ENCODE results near the gene MPPED2.

MPPED2 gene

DNA sequence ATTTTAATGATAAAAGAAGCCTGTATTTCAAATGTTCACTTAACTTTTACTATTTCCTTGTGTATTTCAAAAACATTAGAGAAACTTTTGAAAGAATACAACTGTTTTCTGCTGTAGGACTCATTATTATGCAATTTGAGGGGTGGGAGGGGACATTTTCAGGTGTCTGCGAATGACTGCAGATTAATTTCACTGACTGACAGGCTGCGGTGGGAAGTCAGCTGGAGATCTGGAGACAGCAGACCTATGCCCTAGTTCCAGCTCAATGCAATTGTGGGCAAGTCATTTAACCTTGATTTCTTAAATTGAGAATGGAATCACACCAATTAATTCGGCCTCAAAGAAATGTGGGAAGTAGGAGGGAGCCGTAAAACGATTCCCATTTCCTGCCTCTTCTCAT, 134.5 kb downstream of the MPPED2 start:
- DNase-seq (ENCODE audit: low read depth) = no peak

DNA sequence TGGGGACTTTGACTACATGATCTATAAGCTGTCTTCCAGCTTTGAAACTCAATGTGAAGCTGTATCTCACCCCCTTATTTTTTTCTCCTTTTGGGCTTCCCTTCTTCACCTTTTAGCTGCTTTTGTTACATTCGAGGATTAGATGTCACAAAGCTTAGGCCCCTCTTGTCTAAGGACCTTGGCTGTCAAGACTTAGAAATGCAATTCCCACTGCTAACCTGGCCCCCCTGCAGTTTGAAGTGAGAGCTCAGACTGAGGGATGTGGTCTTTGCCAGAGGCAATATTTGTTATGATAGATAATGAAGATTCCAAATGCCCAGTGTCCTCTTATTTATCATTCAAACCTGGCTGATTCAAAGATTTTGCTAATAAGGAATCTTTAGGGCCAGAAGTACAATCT, 135.0 kb downstream of the MPPED2 start:
- no peak for DNase-seq (ENCODE audit: low read depth)

DNA sequence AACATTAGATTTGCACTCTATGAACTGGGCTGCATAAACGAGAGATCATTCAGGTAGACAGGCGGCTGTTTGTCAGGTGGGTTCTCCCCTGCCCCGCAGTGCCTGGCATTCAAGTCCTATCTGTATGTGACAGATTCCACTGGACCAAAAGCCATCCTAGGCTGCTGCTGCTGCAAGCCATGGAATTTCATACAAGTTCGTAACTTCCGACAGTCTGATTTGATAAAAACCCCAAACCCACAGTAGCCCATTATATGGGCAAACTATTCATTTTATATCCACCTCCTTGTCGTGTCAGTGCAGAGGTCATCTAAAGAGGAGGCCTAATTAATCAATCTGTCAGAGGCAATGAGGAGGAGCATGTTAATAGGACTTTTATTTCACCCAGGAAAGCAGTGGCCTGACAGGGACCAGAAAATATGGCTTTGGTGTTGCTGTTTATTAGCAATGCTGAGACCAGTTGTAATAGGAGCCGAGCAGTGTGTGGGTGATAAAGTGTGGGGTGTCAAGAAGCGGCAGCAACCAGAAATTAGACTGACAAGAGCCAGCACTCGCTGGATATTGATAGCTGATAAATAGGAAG, 139.0 kb downstream of the MPPED2 start:
- DNase-seq (ENCODE audit: low read depth) = no peak

DNA sequence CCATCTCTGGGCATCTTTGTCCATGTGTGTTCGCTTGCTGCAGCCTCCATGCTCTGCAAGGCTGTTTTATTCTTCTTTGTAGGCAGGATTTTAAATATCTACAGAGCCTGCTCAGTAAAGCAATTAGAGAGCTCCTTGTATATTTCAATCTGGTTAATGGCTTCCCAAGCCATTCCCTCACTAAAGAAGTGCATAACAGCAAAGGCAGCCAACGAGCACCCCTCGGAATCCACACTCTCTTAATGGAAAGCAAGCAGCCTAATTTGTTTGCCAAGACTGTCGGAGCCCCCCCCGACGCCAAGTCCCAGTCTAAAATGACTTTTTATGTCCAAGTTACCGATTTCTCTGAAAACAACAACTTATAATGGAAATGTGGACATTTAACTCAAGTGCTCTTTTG, 139.6 kb downstream of the MPPED2 start:
- no peak for DNase-seq (ENCODE audit: low read depth)

DNA sequence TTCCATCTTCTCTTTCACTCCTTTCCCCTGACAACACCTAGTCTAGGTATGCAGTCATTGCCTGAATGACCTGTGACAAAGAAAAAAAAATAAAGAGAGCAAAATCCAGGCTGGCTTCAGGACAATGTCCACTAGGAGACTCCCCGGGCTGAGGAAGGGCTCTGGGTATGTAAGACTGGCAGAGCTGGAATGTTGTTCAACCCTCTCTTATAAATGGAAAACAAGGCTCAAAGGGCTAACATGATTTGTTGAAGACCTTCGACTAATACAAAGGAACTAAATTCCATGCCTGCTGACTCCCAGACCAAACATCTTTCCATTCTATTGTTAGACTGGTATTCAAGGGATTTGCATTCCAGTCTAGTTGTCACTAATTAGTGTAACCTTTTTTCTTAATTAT, 141.1 kb downstream of the MPPED2 start:
- no peak for DNase-seq (ENCODE audit: low read depth)

DNA sequence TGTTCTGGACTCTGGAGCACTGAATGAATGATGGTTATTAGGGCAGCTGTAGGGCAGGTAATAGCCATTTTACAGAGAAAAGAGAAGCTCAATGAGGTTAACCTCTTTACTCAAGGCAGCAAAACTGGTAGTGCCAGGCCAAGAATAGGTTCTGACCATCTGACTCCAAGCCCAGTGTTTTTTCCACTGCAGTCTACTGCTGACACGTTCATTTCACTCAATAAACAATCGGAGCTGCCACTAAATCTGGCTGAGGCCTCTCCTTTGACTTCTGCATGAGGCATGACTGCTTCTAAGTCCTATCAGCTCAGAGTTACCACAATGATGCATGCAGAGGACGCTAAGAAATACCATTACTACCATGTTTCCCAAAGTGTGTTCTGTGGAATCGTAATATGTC, 145.6 kb downstream of the MPPED2 start:
- DNase-seq (ENCODE audit: low read depth) = no peak

DNA sequence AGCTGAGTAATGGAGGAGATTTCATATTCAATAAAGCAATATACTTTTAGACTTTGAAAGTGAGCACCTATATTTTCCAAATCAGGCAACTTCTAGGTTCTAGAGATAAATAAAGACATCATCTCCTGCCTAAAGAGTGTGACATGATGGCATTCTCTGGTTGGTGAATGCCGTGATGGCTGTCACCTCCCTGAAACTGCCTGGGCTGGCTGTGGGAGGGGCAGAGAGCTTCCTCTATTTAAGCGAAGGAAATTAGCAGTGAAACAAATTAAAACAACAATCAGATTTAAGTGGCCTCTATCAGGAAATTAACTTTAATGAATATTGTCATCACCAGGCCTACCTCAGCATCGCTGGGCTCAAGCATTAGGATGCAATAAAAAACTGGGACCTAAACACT, 149.4 kb downstream of the MPPED2 start:
- no peak for DNase-seq (ENCODE audit: low read depth)

DNA sequence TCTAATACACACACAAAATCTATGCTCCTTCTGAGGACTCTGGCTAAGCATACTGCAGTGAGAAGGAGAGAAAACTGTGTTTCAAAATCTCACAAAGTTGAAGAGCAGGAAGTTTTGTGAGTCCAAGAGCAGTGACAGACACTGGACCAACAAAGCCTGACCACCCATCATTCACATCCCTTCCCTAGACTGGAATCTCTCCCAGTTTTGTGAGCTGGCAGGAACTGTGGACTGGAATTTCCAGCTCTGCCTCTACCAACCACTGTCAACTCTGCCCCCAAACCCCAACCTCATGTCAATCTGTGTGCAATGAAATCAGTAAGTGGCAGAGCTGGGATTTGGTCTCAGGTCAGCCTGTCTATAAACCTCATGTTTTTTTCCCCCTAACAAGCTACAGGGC, 150.7 kb downstream of the MPPED2 start:
- DNase-seq (ENCODE audit: low read depth) = no peak

DNA sequence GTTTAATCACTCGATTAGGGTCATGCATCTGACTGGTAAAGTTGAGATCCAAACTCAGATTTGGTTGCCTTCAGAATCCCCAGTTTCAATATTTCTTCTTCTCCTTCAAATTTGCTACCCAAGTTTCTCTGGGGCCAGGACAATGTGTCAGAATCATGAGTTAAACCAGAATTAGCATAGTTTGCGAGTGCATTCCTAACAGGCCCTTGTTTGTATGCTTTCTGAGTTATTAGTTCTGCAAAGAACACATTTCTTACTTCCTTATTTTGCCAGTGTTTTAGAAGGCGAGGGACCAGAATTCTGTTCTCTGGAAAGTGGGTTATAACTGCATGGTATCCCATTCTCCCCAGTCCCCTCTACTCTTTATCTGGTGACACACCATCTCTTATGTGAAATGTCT, 151.3 kb downstream of the MPPED2 start:
- no peak for DNase-seq (ENCODE audit: low read depth)

DNA sequence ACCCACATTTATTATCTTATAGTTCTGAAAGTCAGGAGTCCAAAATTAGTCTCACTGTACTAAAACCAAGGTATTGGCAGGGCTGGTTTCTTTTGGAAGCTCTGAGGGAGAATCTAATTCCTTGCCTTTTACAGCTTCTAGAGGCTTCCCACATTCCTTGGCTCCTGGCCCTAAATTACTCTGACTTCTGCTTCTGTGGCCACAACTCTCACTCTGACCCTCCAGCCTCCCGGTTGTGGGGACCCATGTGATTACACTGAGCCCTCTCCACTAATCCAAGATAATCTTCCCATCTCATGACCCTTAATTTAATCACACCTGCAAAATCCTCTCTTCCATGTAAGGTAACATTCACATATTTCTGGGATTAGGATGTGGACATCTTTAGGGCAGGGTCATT, 152.3 kb downstream of the MPPED2 start:
- no peak for DNase-seq (ENCODE audit: low read depth)

DNA sequence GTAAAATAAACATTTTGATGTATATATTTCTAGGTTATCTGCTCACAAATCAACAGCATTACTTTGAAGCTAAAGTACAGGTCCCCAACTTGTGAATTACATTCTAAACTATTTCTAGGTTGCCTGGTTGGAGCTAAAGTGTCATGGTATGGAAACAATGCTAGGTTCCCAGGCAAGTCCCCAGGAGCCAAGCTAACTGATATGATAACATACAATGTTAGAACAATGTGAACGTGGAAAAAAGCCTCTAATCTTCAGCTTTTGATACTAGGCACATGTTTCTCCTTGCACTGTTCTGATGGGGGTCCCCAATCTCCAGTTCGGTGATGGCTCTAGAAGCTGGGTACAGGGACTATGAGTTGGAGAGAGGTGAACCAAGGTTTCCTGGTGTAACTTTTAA, 153.4 kb downstream of the MPPED2 start:
- no peak for DNase-seq (ENCODE audit: low read depth)

DNA sequence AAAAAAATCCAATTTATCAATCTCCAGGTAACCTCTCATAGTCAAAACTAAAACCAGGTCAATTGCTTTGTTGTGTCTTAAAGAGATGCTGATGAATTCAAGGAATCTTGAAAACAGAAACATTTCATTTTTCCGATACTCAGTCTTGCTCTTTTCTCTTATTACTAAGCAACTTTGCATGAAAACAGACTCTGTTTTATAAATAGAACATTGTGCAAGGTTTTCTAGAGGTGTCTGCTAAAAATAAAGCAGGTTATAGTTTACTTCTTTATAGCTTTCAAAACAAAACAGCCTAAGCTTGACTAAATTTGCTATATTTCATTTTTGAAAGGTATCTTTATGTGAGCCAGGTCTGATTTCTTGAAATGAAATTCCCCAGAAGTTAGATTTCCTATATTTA, 154.0 kb downstream of the MPPED2 start:
- no peak for DNase-seq (ENCODE audit: low read depth)

DNA sequence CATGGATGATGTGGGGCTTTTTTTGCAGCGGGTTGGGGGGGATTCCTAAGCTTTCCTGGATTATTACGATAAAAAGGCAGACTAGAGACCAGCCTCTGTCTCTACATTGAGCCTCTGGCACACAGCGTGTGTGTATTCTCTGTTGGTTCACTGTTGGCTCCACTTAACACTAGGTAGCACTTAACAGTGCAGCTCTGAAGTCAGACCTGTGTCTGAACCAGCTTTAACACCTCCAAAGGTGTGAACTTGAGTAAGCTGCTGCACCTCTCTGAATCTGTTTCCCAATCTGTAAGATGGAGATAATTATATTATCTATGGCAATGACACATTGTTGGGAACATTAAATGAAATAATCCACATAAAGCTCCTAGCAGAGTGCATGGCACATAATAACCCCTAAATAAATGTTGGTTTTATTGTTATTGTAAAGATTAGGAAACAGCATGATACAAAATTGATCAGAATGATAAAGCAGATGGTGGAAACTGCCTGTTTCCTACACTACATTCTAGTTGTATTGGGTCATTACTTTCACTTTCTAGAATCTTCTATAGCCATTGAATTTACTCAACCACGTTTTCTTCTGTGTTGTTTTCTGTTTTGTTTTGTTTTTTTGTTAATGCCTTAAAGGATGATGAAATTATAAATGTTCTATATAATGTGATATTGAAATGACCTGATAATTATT, 154.9 kb downstream of the MPPED2 start:
- no peak for DNase-seq (ENCODE audit: low read depth)

DNA sequence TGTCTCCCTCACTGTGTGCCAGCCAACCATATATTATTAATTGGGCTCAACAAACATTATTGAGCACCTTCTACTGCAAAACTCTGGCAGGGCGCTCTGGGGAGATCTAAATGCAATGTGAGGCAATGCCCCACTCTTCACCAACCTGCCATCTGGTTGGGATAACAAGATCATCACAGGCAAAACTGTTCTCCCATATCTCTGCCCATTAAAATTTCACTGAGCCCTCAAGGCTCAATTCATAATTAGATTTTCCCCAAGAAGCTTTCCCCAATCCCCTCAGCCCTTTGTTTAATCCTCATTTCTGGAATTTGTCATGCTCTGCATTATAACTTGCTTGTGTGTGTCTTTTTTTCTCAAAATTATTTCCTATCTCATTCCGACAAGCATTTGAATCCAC, 156.6 kb downstream of the MPPED2 start:
- no peak for DNase-seq (ENCODE audit: low read depth)

DNA sequence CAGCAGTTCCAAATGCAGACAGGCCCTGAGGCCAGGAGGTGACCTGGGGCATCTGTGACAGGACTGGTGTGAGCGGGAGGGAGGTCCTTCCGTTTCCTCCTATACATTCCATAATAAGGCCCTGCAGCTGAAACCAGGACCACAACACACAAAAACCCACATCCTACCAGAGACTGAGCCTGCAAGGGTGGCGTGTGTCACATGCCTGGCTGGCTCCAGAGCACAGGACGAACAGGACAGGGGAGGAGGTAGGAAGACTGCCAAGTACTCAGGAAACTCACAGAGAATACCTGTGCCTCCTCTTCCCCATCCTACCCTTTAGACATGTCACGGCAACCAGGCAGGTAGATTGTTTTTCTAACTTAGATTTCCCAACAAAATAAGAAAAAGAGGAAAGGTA, 159.4 kb downstream of the MPPED2 start:
- no peak for DNase-seq (ENCODE audit: low read depth)

DNA sequence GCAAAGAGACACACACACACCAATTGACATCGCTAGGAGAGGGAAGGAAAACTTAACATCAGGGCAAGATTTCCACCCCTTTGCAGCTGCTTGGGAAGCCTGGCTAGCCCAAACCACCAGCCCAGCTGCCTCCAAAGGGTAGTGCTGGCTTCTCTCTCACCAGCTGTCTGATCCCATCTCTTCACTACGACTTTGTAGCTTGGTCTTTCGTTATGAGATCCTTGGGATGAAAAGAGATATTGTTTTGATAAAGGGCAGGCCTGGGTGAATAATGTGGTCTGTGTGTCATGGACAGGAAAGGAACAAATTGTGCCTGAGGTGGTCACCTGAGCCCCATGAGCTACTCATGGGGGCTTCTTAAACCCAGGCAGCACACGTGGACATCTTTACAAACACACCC, 161.3 kb downstream of the MPPED2 start:
- no peak for DNase-seq (ENCODE audit: low read depth)

DNA sequence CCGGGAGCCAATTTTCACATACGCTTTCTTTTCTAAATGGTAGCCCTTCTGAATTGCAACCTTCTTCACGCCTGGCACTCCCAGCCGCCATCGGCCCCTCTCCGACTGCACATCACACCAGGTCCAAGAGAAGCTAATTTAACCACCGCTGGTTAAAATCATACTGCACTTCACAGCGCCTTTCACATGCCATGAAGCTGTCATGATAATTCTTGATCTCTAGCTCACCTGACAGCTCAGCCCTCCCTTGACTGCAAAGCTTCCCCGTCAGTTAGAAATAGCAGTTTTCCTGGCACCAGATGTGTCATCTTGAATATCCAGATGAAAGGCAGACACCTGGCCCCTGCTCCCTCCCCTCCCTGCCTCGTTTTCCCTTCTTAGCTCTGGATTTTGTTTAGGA, 161.8 kb downstream of the MPPED2 start:
- no peak for DNase-seq (ENCODE audit: low read depth)

DNA sequence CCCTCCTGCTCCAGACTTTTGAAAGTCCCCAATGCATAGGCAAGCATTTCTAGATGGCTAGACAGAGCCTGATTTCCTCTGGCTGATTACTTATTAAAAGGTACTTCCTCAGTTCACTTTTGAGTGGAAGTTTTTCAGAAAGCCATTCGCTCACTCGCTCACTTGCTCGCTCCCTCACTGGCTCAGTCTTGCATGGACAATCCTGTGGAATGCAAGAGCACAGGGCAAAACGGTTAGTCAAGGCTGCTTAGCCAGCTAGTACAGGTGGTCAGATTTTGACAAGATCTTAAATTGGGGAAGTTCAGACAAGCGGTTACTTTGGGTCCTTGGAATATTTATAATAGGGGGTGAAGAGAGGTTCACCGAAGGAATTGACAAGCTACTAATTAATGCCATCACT, 162.3 kb downstream of the MPPED2 start:
- no peak for DNase-seq (ENCODE audit: low read depth)

DNA sequence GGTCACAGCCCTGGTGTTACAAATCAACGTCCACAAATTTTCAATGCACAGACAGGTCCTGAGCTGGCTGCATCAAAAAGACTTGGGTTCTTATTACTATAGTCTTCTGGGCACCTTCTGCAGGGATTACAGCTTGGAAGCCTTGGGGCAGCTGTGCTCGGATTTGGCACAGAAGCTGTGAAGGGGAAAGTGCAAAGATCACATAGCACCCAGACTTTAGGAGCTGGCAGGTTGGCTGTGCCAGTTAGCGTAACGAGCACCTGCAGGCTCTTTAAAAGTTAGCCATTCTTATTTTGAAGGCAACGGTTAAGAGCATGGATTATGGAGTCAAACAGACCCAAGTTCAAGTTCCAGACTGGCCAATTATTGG, 162.9 kb downstream of the MPPED2 start:
- no peak for DNase-seq (ENCODE audit: low read depth)

DNA sequence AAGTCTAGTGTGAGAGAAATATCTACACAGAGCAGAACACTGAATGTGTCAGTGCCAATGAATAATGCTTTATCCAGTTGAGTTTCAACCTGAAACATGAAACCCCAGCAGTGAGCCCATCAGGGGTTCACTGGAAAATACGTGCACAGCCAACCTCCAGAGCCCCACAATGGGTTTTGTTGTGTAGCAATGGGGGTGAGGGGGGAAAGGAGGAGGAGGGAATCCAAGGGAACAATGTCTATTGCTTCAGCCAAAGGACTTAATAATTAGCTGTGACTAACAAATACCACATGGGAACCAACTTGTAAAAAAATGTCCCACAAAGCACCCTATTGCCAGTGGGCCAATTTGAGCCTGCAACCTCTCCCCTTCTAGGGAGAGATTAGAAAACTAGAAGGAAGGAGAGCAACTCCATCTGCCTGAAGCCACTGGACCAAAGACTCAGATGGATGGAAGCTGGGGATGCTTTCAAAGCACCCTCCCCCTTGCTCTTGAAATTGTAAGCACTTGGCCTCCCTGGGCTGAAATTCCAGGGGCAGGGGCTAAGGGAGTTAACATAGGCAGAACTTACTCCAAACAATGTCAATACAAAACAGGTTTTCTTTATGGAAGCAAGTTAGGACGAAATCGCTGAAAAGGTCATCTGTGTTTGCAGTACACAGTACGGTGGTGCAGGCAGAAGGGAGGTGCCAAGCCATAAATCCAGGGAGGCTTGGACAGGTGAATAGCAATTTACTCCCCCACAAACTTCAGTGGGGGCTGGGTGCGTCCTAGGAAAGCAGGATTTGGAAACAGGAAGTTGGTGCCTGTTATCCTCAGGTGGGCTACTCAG, 163.5 kb downstream of the MPPED2 start:
- DNase-seq (ENCODE audit: low read depth) = no peak

DNA sequence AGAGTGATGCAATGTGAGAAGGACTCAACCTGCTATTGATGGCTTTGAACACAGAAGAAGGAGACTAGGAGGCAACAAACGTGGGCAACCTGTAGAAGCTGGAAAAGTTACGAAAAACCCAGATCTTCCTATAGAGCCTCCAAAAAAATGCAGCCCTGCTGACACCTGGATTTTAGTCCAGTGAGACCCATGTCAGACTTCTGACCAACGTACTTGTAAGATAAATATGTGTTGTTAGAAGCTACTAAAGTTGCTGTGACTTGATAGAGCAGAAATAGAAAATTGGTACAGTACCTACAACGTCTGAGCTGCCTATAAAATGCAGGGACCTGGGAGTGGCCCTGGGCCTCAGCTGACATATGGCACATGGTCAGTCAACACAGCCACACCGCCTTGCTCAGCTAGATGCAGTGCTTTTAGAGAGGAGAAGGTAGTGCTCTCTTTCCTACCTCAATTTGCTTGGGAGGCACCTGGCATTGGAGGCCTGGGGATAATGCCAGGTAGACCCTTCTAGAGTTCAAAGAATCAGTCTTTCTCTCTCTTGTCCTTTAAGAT, 165.8 kb downstream of the MPPED2 start:
- no peak for DNase-seq (ENCODE audit: low read depth)

DNA sequence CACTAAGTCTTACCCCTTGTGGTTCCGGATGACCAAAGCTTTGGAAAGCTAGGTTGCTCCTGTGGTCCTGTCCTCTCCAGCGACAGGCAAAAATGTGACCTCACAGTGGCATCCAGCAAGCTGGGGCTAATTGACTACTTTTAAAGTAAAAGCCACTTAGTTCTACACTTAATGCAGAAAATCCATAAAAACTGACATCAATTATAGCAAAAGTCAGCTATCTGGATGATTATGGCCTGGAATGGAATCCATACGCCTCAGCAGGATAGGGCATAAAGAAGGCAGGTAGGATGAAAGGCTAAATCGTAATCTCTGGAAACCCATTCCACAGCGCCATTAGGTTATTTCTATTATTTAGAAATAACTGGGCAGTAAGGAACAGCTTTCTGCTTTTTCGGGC, 171.3 kb downstream of the MPPED2 start:
- DNase-seq (ENCODE audit: low read depth) = no peak

DNA sequence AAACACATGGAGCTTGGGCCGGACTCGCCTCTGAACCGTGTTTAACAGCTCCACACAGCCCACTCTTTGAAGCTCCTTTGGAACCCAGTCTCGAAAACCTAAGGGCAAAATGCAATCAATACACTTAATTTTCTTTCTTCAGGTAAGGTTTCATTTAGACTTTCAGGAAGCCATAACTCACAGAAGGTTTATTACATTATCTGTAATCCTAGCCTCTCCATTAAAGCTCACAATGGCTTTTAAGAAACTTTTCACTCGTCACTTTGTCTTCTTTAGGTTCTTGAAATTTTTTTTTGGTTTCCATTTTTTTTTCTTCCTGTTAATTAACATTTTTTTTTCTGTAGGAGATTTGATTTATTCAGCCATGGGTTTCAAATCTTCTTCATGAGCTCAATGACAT, 171.9 kb downstream of the MPPED2 start:
- DNase-seq (ENCODE audit: low read depth) = no peak

All from non-pigmented ciliary epithelial cell (primary cell).